Cardiac muscle cell (in vitro differentiated cells and primary cell): ENCODE data around the gene ZNF398. TPM values are rescaled to one million over a fixed set of nuclear protein-coding genes. Genes with fewer than 3 reads are reported as not detected.

Experiments used
- DNase-seq, 2 donors: peaks; one replicate each; pipeline versions ENCODE4 v3.0.0 to v3.0.0-alpha.2; 2010 to 2017; ENCODE audit warnings: low read depth in 1 of 2, low spot score in 1 of 2
- H3K27ac ChIP-seq: fragments of 200-600 bp; sonication (generic); 2 replicates; pipeline ENCODE4 v1.5.1; 2016
- H3K27me3 ChIP-seq: fragments of 200-600 bp; sonication (generic); 2 replicates; pipeline ENCODE4 v1.6.0; 2016; ENCODE audit warnings: control low read depth
- H3K36me3 ChIP-seq: fragments of 200-600 bp; sonication (generic); 2 replicates; pipeline ENCODE4 v1.5.1; 2016; ENCODE audit warnings: control low read depth
- H3K4me1 ChIP-seq: fragments of 200-600 bp; sonication (generic); 2 replicates; pipeline ENCODE4 v1.8.1; 2017; ENCODE audit warnings: low read depth, mild to moderate bottlenecking, mixed run types
- H3K4me3 ChIP-seq: fragments of 200-600 bp; sonication (generic); 2 replicates; pipeline ENCODE4 v1.5.1; 2016; ENCODE audit warnings: mild to moderate bottlenecking
- H3K9me3 ChIP-seq: fragments of 200-600 bp; sonication (generic); 2 replicates; pipeline ENCODE4 v1.5.1; 2017; ENCODE audit warnings: low read depth, mild to moderate bottlenecking, control low read depth
- CTCF ChIP-seq: IDR thresholded peaks from 2 replicates; pipeline ENCODE4 v1.5.1; 2012; ENCODE audit warnings: low read depth, mild to moderate bottlenecking, low read length
- polyA plus RNA-seq: library from polyadenylated mRNA; unstranded; fragments of >200 nt; fragmentation: Nextera tagmentation; extraction: Ambion mirVana; gene quantifications from 2 replicates; pipeline ENCODE4 v1.2.1, GENCODE V29; 2016
- total RNA-seq: library from RNA; depleted of rRNA; stranded (reverse); fragments of >200 nt; gene quantifications from 2 replicates; pipeline ENCODE4 v1.2.3, GENCODE V29; 2016

The ZNF398 gene
- total and polyA plus RNA-seq, 2 experiments from 2014 or later: 8.0 to 22.1 TPM

- H3K27me3 ChIP-seq: no peaks in the 10 kb centered on the region
- H3K4me3 ChIP-seq: peak overlapping the region; percentile 97
- no peak for TF ChIP-seq CTCF
- peak in 1 of 2 donors; percentile 35 for DNase-seq
- peak overlapping the region; percentile 96 for H3K27ac ChIP-seq
- no peaks in the 10 kb centered on the region for H3K9me3 ChIP-seq
- H3K4me1 ChIP-seq: peaks cover 7% of the 10 kb centered on the region
- H3K36me3 ChIP-seq: peaks cover 2% of the 10 kb centered on the region
Measured at GRCh38 chr7:149126662-149127266, 20.5 kb upstream of the ZNF398 start.

GRCh38 chr7:149130572-149131198 is 16.6 kb upstream of the ZNF398 start:
- Histone ChIP-seq H3K27me3 (no peaks in the 10 kb centered on the region), H3K4me3 (no peak overlapping the region), H3K36me3 (peaks cover 2% of the 10 kb centered on the region), H3K9me3 (no peaks in the 10 kb centered on the region), H3K27ac (no peak overlapping the region), H3K4me1 (no peaks in the 10 kb centered on the region)
- DNase-seq: no peak
- no peak for TF ChIP-seq CTCF

- no peak for DNase-seq
- Histone ChIP-seq H3K27ac (no peak overlapping the region), H3K4me1 (no peaks in the 10 kb centered on the region), H3K27me3 (no peaks in the 10 kb centered on the region), H3K36me3 (peaks cover 2% of the 10 kb centered on the region), H3K4me3 (no peak overlapping the region), H3K9me3 (no peaks in the 10 kb centered on the region)
- TF ChIP-seq CTCF: no peak
Measured at GRCh38 chr7:149133028-149133710, 14.1 kb upstream of the ZNF398 start.

- H3K9me3 ChIP-seq: no peaks in the 10 kb centered on the region
- H3K4me3 ChIP-seq: no peak overlapping the region
Measured at GRCh38 chr7:149136118-149136517, 11.1 kb upstream of the ZNF398 start.

DNA sequence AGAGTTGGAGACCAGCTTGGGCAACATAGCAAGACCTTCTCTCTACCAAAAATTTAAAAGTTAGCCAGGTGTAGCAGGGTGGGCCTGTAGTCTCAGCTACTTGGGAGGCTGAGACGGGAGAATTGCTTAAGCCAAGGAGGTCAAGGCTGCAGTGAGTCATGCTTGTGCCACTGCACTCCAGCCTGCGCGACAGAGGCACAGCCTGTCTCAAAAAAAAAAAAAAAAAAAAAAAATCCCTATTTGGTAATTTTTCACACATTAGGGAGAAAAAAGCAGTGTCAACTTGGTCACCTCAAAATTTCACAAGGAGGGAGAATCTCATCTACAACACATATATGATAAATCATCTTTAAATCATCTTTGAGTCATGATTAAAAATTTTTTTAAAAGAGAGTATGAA is 6.4 kb upstream of the ZNF398 start:
- no peak for DNase-seq
- Histone ChIP-seq H3K4me3 (no peak overlapping the region), H3K4me1 (no peaks in the 10 kb centered on the region), H3K27ac (no peak overlapping the region), H3K36me3 (no peaks in the 10 kb centered on the region), H3K9me3 (no peaks in the 10 kb centered on the region), H3K27me3 (no peaks in the 10 kb centered on the region)
- TF ChIP-seq CTCF: no peak

More at GRCh38 chr7:149136118-149136517, 11.1 kb upstream of the ZNF398 start:
- Histone ChIP-seq H3K27me3 (no peaks in the 10 kb centered on the region), H3K36me3 (peaks cover 2% of the 10 kb centered on the region), H3K4me1 (no peaks in the 10 kb centered on the region), H3K27ac (no peak overlapping the region)
- DNase-seq: no peak
- no peak for TF ChIP-seq CTCF
